GM12865 (cell line): ENCODE data around the gene GALNT18.

Experiments
- DNase-seq: peaks from one replicate; pipeline ENCODE4 v3.0.0; 2010; ENCODE audit warnings: low read depth
- H3K4me3 ChIP-seq: 2 replicates; pipeline ENCODE4 v1.5.1; 2011; ENCODE audit warnings: mild to moderate bottlenecking, low read depth, low read length, control low read depth
- CTCF ChIP-seq: IDR thresholded peaks from 2 replicates; pipeline ENCODE4 v1.5.1; 2011; ENCODE audit warnings: low read length, control low read depth, low read depth, inconsistent platforms; ENCODE audit not compliant: insufficient read depth; ENCODE audit errors: missing control alignments

Gene GALNT18

DNA sequence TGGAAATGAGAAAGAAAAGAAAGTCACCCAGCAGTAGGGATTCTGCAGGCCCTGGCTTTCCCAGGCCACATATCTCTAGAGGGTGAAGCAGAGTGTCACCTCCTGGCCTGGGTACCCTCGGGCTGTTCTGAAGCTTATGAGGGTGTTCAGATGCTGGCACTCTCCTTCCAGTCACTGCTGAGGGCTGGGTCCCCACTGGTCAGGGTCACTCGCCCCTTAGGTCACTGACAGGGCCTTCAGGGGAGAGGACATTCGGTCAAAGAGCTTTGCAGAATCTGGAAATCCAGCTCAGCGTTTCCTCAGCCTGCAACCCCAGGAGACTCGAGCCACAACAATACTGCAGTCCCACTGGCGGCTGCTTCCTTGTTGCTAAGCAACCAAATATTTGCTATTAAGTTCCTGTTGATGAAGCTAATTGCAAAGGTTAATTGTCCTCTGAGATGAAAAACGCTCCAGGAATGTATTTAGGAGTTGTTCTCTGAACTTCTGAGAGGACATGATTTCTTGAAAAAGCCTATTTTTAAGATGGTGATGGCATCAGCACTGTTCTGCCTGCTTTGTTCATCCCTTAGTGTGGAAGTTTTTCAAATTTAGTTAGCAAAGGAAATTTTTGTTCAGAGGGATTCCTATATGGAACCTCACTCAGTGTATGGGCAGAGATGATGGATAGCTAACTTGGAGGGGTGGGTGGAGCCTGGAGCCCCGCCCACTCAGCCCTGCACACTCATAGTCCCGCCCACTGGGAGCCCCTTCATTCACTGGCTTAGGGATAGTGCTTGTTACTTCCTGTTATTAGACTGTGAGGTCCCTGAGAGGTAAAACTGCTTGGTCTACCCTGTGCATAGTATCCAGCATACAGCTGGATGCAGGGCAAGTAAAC, 378.0 kb downstream of the GALNT18 start:
- TF ChIP-seq CTCF, result no peak
- DNase-seq, result peak; percentile 47
- no peak overlapping the region for H3K4me3 ChIP-seq

- no peak for TF ChIP-seq CTCF
- DNase-seq, result no peak
- no peak overlapping the region for H3K4me3 ChIP-seq
Measured at GRCh38 chr11:11243209-11243589, 378.6 kb downstream of the GALNT18 start.

DNA sequence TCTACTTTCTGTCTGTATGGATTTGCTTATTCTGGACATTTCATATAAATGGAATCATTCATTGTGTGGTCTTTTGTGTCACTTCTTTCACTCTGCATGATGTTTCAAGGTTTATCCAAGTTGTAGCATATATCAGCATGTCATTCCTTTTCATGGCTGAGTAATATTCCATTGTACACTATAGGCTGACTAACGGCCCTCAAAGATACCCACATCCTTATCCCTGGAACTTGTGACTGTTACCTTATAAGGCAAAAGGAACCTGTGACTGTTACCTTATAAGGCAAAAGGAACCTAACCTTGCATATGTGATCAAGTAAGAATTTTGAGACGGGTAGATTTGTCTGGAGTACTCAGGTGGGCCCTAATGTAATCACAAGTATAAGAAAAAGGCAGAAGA, 380.5 kb downstream of the GALNT18 start:
- no peak overlapping the region for H3K4me3 ChIP-seq
- no peak for DNase-seq
- TF ChIP-seq CTCF, result no peak

DNA sequence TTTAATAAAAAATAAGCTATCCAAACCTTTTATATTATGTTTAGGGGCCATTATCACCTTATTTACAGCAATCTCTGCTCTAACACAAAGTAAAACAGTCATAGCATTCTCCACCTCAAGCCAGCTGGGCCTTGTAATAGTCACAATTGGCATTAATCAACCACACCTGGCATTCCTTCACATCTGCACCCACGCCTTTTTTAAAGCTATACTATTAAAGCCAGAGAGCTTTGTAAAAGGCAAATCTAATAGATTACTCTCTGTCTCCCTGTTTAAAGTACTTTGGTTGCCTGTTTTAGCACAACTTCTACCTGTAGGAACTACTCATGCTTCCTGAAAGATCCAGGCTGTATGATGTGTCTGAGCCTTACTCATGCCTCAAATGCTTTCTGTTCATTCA, 381.8 kb downstream of the GALNT18 start:
- no peak for DNase-seq
- H3K4me3 ChIP-seq, result no peak overlapping the region
- no peak for TF ChIP-seq CTCF

GRCh38 chr11:11237070-11237832, 384.6 kb downstream of the GALNT18 start:
- DNase-seq, result no peak
- no peak overlapping the region for H3K4me3 ChIP-seq
- TF ChIP-seq CTCF, result no peak

- no peak for TF ChIP-seq CTCF
- DNase-seq, result no peak
- no peak overlapping the region for H3K4me3 ChIP-seq
Measured at GRCh38 chr11:11236498-11237059, 385.2 kb downstream of the GALNT18 start.
